Stimulated activated naive B cell treated with anti-CD40 and anti-IgM and Interleukin-4, amounts not matched to agents 10 μg/mL and 1 μg/mL and 100 μg/mL, for 72 hours (primary cell): ENCODE data around the gene TJP1.

Experiments
- ATAC-seq, 2 donors: fragments of 150-1000 bp; cut with Tn5 transposase; replicated peaks; 2 replicates each; pipeline ENCODE4 v1.10.0; 2021; ENCODE audit warnings: moderate library complexity in 1 of 2
- DNase-seq: peaks from one replicate; pipeline ENCODE4 v3.0.0; 2021
- H3K27ac Mint-ChIP-seq: one replicate; pipeline ENCODE4 v1.8.0; 2022; ENCODE audit warnings: mild to moderate bottlenecking, mixed read lengths
- H3K27me3 Mint-ChIP-seq, 2 donors: one replicate each; pipeline ENCODE4 v1.8.0; 2022; ENCODE audit warnings: mixed read lengths in 2 of 2
- H3K36me3 Mint-ChIP-seq, 2 donors: one replicate each; pipeline ENCODE4 v1.8.0; 2022; ENCODE audit warnings: mixed read lengths in 2 of 2, mild to moderate bottlenecking in 1 of 2
- H3K4me1 Mint-ChIP-seq, 2 donors: one replicate each; pipeline ENCODE4 v1.8.0; 2022; ENCODE audit warnings: mixed read lengths in 2 of 2, mild to moderate bottlenecking in 1 of 2
- H3K4me3 Mint-ChIP-seq, 2 donors: one replicate each; pipeline ENCODE4 v1.8.0; 2022; ENCODE audit warnings: mild to moderate bottlenecking in 2 of 2, mixed read lengths in 2 of 2, moderate library complexity in 1 of 2
- H3K9me3 Mint-ChIP-seq, 2 donors: one replicate each; pipeline ENCODE4 v1.8.0; 2022; ENCODE audit warnings: mixed read lengths in 2 of 2, mild to moderate bottlenecking in 1 of 2

TJP1 gene

DNA sequence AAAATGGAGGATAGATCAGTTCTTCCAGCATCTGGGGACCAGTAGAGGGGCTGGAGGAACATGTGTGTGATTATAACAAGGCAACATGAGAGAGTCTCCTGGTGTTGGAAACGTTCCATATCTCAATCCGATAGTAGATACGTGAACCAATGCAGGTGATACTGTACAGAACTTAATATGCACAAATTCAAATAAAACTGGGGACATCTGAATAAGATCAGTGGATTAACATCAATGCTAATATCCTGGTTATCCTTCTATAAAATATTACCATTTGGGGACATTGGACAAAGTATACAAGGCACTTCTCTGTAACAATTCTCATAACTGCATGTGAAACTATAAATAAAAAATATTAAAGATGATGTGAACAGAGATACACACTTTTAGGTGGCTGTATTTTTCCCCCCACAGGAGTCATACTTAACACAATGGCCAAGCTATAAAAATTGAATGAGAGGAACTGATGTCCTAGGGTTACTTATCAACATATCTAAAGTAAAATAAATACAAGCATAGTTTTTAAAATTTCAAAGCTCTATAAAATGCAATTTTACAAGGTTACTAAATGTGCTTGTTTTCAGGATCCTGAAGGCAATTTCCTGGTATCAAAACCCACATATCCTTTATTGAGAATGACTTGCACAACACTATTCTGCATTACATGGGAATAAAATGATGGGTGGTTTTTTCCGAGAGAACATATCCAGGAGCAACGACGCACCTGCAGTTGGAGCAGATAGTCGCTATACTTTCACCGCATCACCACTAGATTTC, 31.1 kb upstream of the TJP1 start:
- H3K9me3 Mint-ChIP-seq: no peaks in the 10 kb centered on the region

DNA sequence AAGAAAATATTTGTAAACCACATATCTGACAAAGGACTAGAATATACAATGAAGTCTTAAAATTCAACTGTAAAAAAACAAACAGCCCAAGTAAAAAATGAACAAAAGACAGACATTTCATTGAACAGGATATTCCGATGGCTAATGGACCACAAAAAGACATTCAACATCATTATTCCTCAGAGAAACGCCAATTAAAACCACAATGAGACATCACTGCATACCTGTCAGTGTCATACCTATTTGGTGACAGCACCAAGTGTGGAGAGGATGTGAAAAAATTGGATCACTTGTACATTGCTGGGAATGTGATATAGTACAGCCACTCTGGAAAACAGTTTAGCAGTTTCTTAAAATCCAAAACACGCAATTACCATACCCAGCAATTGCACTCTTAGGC, 29.9 kb upstream of the TJP1 start:
- Mint-ChIP-seq H3K4me1 (no peaks in the 10 kb centered on the region), H3K27ac (no peak overlapping the region), H3K27me3 (no peaks in the 10 kb centered on the region), H3K9me3 (peaks cover 2 to 7% of the 10 kb centered on the region in 2 donors), H3K4me3 (no peak overlapping the region), H3K36me3 (no peaks in the 10 kb centered on the region)
- ATAC-seq: no peak
- DNase-seq: no peak

More for the DNA sequence above, 31.1 kb upstream of the TJP1 start:
- ATAC-seq (no peak), DNase-seq (no peak)
- H3K4me1 Mint-ChIP-seq: no peaks in the 10 kb centered on the region
- H3K27me3 Mint-ChIP-seq: no peaks in the 10 kb centered on the region
- H3K4me3 Mint-ChIP-seq: no peak overlapping the region
- no peaks in the 10 kb centered on the region for H3K36me3 Mint-ChIP-seq
- no peak overlapping the region for H3K27ac Mint-ChIP-seq

DNA sequence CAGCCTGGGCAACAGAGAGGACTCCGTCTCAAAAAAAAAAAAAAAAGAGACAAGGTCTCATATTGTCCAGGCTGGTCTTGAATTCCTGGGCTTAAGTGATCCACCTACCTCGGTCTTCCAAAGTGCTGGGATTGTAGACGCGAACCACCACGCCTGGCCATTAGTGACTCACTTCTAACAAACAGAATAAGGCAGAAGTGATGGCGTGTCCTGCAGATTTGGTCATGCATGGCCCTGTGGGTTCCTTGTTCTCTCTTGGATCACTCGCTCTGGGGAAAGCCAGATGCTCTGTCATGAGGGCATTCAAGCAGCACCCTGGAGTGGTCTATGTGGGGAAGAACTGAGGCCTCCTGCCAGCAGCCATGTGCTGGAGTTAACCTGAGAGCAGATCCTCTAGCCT, 27.4 kb upstream of the TJP1 start:
- peaks cover 0 to 6% of the 10 kb centered on the region in 2 donors for H3K27me3 Mint-ChIP-seq
- H3K9me3 Mint-ChIP-seq: peaks cover 9 to 17% of the 10 kb centered on the region in 2 donors
- ATAC-seq: no peak
- H3K36me3 Mint-ChIP-seq: no peaks in the 10 kb centered on the region
- H3K27ac Mint-ChIP-seq: no peak overlapping the region
- no peak for DNase-seq
- H3K4me3 Mint-ChIP-seq: no peak overlapping the region
- H3K4me1 Mint-ChIP-seq: no peaks in the 10 kb centered on the region

DNA sequence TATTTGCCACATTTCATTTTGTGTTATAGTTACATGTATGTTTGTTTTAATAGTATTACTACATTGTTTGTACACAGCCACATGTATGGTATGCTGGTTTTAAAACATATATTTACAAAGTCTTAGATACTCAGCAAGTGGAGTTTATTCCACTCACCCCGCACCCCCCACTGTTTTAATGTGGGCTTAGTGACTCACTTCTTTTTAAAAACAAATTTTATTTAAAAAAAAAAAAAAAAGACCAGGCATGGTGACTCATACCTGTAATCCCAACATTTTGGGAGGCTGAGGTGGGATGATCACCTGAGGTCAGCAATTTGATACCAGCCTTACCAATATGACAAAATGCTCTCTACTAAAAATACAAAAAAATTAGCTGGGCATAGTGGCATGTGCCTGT, 26.9 kb upstream of the TJP1 start:
- no peak for ATAC-seq
- no peak overlapping the region for H3K4me3 Mint-ChIP-seq

DNA sequence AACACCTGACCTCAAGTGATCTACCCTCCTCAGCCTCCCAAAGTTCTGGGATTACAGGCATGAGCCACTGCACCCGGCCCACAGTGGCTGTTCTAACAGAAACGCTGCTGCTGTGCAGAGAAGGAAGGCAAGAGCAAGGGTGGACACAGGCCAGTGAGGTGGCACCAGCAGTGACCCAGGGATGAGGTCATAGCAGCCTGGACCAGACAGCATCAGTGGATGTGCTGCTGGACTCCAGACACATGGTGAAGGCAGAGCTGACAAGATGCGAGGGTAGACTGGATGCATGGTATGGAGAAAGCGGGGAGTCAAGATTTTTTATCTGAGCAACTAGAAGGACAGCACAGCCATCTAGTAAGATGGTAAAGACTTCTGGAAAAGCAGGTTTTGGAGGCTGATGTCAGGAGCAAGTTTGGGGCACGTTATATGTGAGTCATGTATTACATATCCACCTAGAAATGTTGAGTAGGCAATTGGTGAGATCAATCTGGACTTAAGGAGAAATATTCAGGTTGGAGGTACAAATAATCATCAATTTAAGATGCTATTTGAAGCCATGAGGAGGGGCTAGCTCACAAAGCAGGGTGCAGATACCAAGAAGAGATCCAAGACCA, 22.1 kb upstream of the TJP1 start:
- DNase-seq (no peak), ATAC-seq (no peak)
- Mint-ChIP-seq H3K27ac (no peak overlapping the region), H3K9me3 (peaks cover 12 to 17% of the 10 kb centered on the region in 2 donors), H3K4me3 (no peak overlapping the region), H3K36me3 (no peaks in the 10 kb centered on the region), H3K4me1 (no peaks in the 10 kb centered on the region), H3K27me3 (peaks cover 26 to 29% of the 10 kb centered on the region in 2 donors)

More for the DNA sequence above, 26.9 kb upstream of the TJP1 start:
- DNase-seq: no peak
- H3K9me3 Mint-ChIP-seq: peaks cover 9 to 17% of the 10 kb centered on the region in 2 donors
- H3K36me3 Mint-ChIP-seq: no peaks in the 10 kb centered on the region
- H3K4me1 Mint-ChIP-seq: no peaks in the 10 kb centered on the region
- H3K27ac Mint-ChIP-seq: no peak overlapping the region
- H3K27me3 Mint-ChIP-seq: peaks cover 0 to 11% of the 10 kb centered on the region in 2 donors

DNA sequence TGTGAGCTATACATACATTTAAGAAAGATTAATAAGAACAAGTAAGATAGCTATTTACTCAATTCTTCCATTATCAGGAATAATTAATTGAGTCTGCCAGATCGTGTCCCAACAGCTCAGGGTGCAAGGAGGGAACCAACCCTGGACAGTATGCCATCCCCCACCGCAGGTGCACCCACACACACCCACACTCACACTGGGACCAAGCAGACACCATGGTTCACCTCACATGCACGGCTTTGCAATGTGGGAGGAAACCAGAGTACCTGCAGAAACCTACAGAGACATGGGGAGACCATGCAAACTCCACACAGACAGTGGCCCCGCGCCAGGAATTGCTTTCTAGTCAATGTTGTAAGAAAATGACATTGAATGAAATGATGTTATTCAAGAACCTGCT, 20.0 kb upstream of the TJP1 start:
- Mint-ChIP-seq H3K27me3 (peaks cover 33 to 38% of the 10 kb centered on the region in 2 donors), H3K9me3 (peaks cover 11 to 14% of the 10 kb centered on the region in 2 donors), H3K27ac (no peak overlapping the region), H3K36me3 (no peaks in the 10 kb centered on the region), H3K4me3 (no peak overlapping the region), H3K4me1 (no peaks in the 10 kb centered on the region)
- ATAC-seq: no peak
- no peak for DNase-seq

DNA sequence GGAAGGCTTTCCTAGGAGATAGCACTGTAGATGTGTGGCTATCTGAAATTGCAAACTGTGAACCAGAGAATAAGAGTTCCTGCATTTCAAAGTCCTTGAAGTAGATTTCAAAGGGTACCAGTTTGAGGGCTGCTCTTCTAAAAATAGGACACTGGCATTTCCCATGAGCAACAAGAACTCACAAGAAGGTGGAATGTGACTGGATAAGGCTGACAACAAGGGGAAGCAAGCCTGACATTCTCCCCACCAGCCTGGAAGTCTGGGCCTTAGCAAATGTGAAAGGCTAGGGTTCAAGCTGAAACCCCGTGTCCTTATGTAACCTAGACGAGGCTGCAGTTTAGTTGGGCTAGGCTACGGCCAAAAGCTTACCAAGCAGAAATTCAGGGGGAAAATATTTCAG, 18.7 kb upstream of the TJP1 start:
- Mint-ChIP-seq H3K27me3 (peaks cover 37 to 48% of the 10 kb centered on the region in 2 donors), H3K9me3 (peaks cover 2 to 8% of the 10 kb centered on the region in 2 donors), H3K4me3 (no peak overlapping the region), H3K36me3 (no peaks in the 10 kb centered on the region), H3K4me1 (no peaks in the 10 kb centered on the region), H3K27ac (no peak overlapping the region)
- ATAC-seq (no peak), DNase-seq (no peak)

DNA sequence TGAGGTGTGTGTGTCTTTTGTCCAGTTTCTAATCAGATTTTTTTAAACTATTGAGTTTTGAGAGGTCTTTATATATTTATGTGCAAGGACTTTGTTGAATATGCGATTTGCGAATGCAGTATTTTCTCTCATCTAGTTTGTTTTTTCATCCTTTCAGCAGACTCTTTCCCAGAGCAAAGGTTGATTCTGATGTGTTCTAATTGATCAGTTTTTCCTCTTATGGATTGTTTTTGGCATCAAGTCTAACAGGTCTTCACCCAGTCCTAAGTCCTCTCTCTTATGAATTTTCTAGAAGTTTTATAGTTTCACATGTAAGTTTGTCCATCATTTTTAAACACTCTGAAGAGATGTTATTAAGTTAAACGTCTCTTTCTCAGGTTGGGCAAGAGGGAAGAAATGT, 17.8 kb upstream of the TJP1 start:
- DNase-seq: no peak
- no peaks in the 10 kb centered on the region for H3K36me3 Mint-ChIP-seq
- H3K9me3 Mint-ChIP-seq: peaks cover 0 to 6% of the 10 kb centered on the region in 2 donors
- H3K27me3 Mint-ChIP-seq: peaks cover 39 to 54% of the 10 kb centered on the region in 2 donors
- H3K4me3 Mint-ChIP-seq: no peak overlapping the region
- H3K27ac Mint-ChIP-seq: no peak overlapping the region
- H3K4me1 Mint-ChIP-seq: no peaks in the 10 kb centered on the region
- no peak for ATAC-seq

DNA sequence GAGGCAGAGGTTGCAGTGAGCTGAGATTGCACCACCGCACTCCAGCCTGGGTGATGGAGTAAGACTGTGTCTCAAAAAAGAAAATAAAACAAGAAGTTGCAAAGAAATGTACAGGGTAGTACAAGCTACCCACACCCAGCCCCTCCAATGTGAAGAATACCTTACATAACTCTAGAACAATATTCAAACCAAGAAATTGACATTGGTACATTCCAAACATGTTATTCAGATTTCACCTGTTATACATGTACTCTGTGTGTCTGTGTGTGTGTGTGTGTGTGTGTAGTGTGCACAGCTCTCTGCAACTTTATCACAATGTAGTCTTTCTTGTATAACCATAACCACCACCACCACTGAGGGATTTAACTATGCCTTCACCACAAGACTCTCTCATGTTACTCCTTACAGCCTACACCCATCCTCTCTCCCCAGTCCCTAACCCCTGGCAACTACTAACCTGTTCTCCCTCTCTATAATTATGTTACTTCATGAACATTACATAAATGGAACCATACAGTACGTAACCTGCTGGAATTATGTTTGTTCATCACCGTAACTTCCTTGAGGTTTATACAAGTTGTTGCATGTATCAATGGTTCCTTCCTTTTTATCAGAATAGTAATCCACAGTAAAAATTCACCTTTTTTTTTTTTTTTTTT, 16.2 kb upstream of the TJP1 start:
- Mint-ChIP-seq H3K27ac (no peak overlapping the region), H3K27me3 (peaks cover 30 to 55% of the 10 kb centered on the region in 2 donors), H3K4me3 (no peak overlapping the region), H3K4me1 (no peaks in the 10 kb centered on the region), H3K36me3 (no peaks in the 10 kb centered on the region), H3K9me3 (peaks cover 0 to 4% of the 10 kb centered on the region in 2 donors)
- no peak for ATAC-seq
- DNase-seq: no peak

DNA sequence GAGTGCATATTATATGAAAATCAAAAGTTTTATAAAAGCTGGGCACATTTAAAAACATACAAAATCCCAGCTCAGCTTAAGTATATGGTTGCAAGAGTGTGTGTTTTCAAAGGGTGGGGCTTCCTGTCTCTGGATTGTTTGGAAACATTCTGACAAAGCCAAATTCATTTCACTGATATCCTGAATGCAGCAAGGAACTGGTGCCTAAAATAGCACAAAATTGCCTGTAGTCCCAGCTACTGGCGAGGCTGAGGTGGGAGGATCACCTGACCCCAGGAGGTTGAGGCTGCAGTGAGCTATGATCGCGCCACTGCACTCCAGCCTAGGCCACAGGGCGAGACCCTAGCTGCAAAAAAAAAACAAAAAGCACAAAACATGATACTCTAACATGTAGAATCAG, 13.0 kb upstream of the TJP1 start:
- peaks cover 8% of the 10 kb centered on the region in 2 donors for H3K9me3 Mint-ChIP-seq
- no peaks in the 10 kb centered on the region for H3K36me3 Mint-ChIP-seq
- H3K4me1 Mint-ChIP-seq: no peaks in the 10 kb centered on the region
- DNase-seq: no peak
- no peak overlapping the region for H3K4me3 Mint-ChIP-seq
- H3K27ac Mint-ChIP-seq: no peak overlapping the region
- ATAC-seq: no peak
- H3K27me3 Mint-ChIP-seq: peaks cover 35 to 61% of the 10 kb centered on the region in 2 donors

DNA sequence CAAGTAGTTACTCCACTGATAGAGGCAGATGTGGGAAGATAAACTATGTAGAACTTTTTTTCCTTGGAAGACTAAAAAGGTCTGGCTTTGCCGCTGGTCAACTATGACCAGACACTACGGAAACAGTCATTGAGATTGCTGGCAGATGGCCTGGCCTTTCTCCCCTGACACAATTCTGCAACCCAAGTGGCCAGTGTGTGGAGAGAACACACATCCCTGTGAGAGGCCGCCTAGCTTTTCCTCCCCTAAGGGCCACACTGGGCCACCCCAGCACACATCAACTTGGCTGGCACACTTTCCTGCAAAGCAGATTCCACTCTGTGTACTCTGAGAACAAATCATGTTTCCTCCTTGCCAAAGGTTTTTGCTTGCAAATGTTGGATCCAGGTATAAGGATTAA, 10.4 kb upstream of the TJP1 start:
- DNase-seq (no peak), ATAC-seq (no peak)
- Mint-ChIP-seq H3K4me1 (no peaks in the 10 kb centered on the region), H3K27me3 (peaks cover 40 to 64% of the 10 kb centered on the region in 2 donors), H3K4me3 (no peak overlapping the region), H3K36me3 (no peaks in the 10 kb centered on the region), H3K9me3 (peaks cover 6 to 8% of the 10 kb centered on the region in 2 donors), H3K27ac (no peak overlapping the region)

DNA sequence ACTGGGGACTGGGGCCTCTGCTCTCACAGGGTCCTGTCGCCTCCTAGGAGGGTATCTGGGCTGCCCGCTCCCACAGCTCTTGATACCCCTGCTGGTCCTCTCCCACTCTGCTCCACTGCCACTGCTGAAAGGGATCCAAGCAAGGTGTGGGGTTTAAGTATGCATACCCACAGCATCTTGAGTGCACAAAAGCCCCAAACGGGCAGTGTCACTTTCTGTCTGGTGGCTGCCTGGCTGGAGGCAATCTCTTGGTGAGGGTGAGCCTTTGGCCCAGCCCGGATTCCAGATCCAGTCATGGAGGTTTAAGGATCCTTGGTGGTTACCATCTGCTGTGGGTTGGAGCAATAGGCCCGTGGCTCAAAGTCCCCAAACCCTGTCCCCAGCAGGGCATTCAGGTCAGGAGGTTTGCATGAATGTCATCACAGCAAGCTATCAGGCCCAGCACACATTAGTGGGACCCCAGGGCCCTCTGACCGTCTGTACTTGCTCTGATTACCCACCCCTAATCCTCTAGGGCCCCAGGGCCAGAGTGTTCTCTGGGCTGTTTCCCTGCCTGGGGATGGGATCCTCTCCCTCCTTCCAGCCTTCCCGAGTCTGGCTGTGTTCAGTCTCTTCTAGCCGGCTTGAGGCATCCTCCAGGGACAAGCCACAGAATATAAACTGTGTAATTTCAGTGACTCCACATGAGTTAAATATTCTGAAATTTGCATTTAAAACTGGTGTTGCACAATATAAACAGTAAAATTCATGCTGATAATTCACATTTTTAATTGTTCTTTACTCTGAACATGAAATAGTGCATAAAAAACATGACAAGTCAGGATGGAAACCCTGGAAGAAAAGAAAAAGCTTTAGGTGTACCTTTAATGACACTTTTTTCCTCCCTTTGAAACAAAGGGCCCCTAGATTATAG, 4.9 kb upstream of the TJP1 start:
- Mint-ChIP-seq H3K27ac (no peak overlapping the region), H3K4me3 (no peak overlapping the region), H3K4me1 (no peaks in the 10 kb centered on the region), H3K27me3 (peaks cover 39 to 60% of the 10 kb centered on the region in 2 donors), H3K9me3 (peaks cover 6 to 14% of the 10 kb centered on the region in 2 donors), H3K36me3 (peaks cover 0 to 4% of the 10 kb centered on the region in 2 donors)
- DNase-seq (no peak), ATAC-seq (no peak)

DNA sequence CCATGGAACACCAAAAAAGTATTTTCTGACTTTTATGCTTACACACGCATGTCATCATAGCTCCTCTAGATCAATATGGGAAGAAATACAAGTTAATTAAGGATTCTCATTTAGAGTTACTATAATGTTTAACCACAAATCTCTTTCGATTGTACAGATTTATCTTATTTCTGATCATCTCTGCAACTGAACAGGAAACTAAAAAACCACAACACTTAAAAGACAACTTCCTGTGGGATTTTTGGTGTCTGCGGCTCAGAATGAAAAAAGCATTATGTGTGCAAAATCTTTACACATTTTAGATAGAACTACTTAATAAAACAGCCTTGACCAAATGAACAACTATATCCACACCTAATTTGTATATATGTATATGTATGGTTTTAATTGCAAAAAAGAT, 3.0 kb upstream of the TJP1 start:
- DNase-seq (no peak), ATAC-seq (peak; percentile 39 to 41)
- no peak overlapping the region for H3K4me3 Mint-ChIP-seq
- H3K9me3 Mint-ChIP-seq: peaks cover 3 to 9% of the 10 kb centered on the region in 2 donors
- H3K4me1 Mint-ChIP-seq: no peaks in the 10 kb centered on the region
- peaks cover 0 to 4% of the 10 kb centered on the region in 2 donors for H3K36me3 Mint-ChIP-seq
- H3K27me3 Mint-ChIP-seq: peaks cover 28 to 48% of the 10 kb centered on the region in 2 donors
- H3K27ac Mint-ChIP-seq: no peak overlapping the region
